Stimulated activated CD4-positive, alpha-beta T cell treated with anti-CD3 and anti-CD28 coated beads, Interleukin-2, amount 100 ng/mL, for 24 hours (primary cell): ENCODE data around the gene BTBD9.
"Not testable (repeated sequence)": the region's sequence is repeated elsewhere in the genome, so short reads cannot be mapped to it uniquely, and the experiment has no call there.

Experiments used
- DNase-seq, 2 donors: peaks; one replicate each; pipeline ENCODE4 v3.0.0-alpha.2; 2020

Gene BTBD9

DNA sequence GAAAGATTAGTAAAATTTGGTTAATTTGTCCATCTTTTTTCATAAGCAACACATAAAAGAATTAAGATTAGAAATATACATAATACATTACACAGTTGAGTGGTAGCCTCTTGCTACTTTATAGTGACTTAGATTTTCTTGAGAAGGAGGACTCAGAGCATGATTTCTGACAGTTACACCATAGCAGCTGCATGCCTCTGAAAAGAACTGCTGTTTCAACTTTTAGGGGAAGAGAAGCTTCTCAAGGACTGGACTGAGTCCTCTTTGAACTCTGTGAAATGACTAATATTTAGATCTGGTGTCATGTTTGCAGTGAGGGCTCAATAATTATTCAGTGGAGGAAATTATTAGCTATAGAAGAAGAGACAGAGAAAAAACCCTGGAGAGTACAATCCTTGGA is 272.5 kb downstream of the BTBD9 start:
- no peak for DNase-seq

DNA sequence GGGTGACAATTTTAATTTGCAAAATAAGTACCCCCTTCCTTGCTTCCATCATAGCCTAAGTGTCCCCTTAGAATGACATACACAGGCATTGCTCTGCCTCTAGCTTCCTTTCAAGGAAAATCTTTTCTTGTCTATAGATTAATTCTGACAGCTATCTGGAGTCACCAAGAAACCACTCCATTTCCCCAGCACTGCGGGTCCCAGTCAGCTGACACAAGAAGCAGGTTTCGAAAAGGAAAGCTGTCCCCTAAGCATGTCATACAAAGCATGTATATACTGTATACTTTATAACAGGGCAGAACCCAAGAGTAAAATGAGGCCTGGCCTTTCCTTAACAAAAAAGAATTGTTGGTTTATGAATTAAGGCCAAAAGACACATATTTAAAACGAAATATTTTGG is 273.5 kb downstream of the BTBD9 start:
- no peak for DNase-seq

DNA sequence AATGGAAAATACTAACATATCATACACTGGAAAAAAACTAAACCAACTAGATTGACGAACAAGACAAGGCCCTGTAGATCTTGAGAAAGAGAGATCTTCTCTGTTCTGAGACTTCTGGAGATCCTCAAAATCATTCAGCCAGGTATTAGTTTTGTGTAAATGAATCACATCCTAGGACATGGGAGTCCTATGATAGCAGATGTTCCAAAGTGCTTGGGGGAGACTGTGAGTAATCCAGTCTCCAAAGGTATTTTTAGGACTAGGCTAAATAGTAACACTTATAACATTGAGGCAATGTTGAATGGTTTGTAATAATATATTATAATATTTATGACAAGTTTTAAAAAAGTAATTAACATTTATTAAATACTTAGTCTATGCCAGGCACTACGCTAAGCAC is 275.0 kb downstream of the BTBD9 start:
- DNase-seq = no peak

DNA sequence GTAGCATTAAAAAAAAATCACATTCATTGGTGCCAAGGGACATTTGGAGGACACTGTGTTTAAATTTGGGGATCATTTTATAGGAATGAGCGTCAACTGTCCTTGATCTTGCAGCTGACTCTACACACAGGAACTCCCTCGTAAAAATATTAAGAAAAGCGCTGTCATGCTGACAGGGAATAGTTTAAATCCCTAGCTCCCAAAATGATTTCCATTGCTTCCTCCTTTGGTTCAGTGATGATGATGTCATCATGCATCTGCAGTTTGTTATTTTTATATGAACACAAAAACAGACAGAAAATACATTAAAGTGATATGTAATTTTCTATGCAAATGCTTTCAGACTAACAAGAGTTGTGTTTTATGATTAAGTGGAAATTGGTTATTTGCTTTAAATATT is 275.6 kb downstream of the BTBD9 start:
- DNase-seq = no peak

DNA sequence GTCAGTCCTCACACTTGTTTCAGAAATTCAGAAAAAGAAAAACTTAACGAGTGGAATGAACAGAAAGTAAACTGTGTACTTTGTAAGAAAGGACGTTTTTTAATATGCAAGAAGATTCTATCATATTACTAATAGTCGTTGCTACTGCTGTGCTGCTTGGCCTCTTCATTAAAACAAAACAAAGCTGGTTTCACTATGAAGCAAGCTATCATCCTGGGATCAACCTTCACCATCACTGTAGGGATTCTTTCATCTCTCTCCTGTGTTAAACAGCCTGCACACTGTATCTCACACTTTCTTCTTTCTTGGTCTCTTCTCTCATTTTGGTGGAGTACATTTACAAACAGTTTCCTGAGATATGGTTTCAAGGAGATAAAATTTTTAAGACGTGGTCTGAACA is 284.2 kb downstream of the BTBD9 start:
- no peak for DNase-seq

DNA sequence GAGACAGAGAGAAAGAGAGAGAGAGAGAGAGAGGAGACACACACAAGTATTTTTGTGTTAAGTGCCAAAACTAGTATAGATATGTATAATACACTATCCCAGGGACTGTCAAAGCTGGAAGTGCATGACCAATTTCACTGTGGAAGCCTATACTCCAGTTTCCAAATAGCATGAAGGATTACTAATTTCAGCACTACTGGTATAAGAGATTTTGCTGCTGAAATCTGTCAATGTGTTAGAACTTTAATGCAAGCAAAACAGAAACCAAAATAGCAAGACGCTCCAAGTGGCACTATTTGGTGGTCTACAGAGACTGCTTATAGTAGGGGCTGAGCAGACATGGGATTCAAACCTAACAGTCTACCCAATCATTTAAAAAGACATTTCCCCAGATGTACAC is 284.8 kb downstream of the BTBD9 start:
- no peak for DNase-seq

DNA sequence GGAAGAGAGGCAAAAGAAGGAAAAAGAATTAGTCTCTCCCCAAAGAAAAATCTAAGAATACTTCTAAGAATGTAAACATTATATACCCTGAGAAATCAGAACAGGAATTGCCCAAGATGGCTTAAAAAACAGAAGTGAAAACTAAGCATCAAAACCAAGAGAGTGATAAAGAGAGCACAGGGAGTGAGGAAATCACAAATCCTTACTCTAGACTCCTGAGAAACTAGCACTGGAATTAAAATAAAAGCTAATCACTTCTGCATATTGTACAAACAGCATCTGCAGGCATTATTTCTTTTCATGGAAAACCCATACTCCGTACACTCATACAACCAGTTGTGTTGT is 285.7 kb downstream of the BTBD9 start:
- no peak for DNase-seq

DNA sequence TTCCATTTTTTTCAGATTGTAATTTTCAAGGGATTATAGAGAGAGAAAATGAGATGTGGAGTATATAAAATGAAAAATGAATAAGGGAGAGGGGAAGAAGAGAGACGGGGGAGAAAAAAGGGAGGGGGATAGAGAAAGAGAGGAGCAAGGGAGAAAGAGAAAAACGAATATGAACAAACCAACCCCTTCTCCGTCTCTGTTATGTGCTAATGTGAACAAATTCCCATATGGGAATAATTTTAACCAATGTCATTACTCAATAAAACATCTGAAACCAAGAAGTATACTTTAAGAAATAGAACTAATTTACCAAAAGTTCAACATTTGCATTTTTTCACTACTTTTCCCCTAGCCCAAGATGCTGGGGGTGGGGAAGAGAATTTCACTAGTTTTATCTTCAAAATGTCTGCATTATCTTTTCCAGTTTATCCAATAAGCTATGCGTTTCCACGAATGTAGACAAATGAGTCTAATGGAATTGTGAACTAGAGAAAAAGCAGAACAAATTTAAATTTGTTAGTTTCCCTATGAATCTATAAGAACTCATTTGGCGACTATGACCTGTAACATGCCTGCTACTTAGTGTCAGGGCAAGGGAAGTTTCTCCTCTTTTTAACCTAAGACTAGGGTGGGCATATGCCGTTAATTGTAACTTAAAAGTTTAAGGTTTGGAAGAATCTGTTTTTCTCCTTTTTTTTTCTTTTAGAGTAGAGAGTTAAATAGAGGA is 286.3 kb downstream of the BTBD9 start:
- no peak for DNase-seq

DNA sequence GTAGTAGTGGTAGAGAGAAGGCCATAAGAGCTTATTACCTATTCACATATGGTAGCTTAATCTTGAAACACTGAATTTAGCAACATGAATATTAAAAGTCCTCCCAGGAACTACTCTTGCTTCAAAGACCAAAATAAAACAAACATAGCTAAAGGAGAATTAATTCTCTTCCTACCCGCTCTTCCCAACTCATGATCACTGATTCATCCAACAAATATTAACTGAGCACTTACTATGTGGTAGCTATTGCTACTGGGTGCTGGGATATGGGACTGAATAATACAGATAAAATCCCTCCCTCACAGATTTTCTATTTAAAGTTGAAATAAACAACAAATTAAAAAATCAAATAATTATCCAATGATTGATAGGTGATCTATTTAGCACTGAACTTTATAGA is 287.1 kb downstream of the BTBD9 start:
- DNase-seq = no peak

DNA sequence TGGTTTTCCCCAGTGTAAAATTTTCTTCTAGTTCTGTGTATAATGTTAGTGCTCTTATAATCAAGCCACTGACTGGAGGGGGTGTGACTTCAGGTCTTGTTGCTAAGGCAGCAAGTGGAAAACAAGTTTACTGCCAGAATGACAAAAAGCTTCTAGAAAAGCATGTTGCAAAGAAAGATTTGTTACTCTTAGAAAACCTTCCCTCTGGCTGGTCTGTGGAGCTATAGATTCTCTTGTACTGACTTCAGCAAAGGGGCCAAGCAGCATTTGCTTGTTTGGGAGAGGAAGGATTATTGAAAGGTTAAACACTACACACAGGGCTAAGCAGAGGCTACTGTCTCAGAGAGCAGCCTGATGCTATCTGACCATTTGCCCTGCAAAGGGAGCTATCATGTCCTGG is 288.8 kb downstream of the BTBD9 start:
- no peak for DNase-seq

DNA sequence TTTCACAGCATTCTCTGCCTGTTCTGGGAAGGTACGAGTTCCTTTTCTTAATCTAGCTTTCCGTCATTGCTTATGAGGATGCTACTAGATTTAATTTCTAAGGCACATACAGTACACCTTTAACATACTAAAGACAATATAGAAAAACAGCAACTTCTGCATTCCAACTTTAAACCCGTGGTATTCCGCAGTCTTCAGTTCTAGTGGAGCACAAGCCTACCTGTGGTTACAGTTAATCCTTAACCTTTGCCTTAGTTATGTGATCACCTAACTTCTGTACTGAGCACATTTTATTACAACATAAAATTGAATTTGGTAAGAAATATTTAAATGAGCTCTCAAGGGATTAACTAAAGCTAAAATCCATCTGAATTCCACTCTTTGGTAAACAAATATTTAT is 289.5 kb downstream of the BTBD9 start:
- no peak for DNase-seq

DNA sequence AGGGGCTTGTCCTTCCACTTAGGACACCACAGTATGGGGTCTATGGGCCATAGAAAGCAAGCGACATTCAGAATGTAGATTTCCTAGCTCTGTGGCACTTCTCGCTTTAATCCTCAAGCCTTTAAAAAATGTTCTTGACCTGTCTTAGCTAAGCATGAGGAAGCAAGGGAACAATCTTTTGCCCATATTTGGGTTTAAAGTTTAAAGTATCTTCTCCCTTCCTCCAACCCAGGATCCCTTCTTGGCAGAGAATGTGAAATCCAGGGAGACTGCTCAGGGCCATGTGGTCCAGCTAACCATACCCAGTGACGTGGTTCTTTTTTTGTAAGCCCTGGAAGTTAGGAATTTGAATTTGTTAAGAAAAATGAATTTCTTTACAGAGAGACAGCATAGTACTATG is 289.9 kb downstream of the BTBD9 start:
- no peak for DNase-seq

DNA sequence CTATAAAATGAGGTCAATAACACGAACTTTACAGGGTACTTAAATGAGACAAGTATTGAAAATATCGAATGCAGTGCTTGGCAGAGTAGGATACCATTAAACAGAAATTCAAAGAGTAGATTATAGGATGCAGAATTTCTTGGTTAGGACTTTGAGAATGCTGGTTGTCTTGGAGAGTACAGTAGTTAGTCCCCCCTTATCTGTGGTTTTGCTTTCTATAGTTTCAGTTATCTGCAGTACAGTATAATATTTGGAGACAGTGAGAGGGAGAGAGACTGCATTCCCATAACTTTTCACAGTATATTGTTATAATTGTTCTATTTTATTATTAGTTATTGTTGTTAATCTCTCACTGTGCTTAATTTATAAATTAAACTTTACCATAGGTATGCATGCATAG is 290.5 kb downstream of the BTBD9 start:
- no peak for DNase-seq

DNA sequence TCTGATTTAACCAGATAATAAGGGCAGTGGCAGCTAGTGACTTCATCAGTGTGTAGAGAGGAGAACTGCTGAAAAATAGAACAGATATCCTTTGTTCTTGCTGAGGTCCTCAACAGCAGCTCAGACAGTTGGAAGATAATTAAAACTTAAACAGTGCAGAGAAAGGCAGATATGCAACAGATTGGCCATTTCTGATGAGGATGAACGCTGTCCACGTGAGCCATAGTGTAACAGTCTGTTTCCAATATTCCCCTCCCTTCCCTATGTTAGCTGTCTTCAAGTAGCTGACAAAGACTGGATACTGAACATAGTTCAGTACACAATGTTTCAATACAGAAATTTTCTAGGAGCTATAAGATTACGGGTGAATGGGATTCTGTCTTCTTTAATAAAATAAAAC is 291.4 kb downstream of the BTBD9 start:
- DNase-seq = no peak

DNA sequence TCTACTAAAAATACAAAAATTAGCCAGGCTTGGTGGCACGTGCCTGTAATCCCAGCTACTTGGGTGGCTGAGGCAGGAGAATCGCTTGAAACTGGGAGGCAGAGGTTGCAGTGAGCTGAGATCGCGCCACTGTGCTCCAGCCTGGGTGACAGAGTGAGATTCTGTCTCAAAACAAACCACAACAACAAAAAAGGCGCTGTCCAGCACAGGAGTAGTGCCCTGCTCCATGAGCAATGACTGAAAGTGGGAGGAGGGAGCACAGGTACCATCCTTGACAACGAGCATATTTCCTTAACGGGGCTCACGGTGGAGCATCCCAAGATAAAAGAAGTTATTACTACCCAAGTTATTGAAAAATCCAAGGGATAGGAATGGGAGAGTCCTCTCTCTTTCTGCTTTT is 291.9 kb downstream of the BTBD9 start:
- DNase-seq = not testable (repeated sequence)

DNA sequence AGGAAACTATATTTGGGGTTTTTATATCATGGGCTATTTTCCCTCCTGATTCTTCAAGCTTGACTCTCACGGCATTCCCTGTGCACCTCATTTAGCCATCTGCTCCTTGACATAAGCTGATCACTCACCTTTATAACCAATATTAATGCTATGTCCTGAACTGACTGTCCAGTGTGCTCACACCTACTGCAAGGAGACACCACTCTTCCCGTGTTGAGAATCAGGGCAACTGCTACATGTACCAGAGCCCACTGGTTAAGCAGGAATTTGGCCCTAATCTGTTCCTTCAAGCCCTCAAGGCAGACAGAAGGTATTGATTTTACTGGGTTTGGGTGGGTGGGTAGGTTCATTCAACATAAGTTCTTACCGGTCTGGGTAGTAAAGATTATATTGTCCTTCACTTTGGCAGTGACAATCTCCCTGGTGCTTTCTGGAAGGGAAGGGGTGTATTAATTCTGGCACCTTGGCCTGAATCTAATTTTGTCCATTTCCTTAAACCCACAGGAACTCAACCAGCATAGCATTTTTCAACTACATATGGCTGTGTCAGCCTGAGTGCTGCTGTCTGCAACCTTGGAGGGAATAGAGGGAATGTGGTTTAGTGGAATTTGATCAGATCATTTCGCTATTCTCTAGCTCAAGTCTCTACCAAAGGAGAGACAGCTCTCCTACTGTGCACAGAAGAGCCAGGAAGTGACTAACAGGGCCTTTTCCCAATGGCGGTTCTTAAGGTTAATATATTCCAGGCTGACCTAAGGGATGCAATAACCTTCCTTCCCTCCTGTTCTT is 293.2 kb downstream of the BTBD9 start:
- no peak for DNase-seq

DNA sequence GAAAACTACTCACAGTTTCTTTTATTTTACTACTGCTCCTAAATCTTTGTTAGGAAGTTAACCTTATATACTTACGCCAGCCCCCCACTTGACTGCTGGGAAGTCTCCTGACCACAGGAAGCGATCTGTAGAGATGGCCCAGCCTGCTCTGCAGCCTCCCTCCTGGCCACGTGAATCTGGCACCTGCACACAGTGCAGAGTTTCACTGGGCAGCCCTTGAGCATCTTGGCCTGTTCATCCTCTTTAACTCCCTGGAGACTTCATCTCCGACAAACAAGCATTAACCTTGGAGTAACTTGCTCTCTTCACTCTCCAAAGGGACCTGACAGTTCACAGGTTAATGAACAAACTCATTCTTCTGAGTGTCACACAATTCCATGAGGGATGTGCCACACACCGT is 294.1 kb downstream of the BTBD9 start:
- no peak for DNase-seq

DNA sequence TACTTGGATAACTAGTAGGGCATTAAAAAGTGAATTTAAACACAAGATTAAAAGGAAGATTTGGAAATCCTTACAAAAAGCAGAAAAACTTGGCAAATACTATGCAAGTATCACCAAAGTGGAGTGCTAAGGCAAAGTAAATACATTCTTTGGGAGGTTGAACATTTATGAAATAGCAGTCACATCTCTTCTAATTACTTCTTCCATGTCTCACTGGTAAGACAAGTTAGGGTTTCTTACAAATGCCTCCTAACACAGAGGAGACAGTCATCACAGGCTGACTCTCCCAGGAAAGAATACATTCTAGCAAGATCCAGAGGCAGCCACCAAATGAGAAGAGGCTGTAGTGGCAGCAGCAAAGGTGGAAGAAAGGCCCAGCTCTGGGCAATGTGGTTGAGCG is 298.2 kb downstream of the BTBD9 start:
- DNase-seq = no peak

DNA sequence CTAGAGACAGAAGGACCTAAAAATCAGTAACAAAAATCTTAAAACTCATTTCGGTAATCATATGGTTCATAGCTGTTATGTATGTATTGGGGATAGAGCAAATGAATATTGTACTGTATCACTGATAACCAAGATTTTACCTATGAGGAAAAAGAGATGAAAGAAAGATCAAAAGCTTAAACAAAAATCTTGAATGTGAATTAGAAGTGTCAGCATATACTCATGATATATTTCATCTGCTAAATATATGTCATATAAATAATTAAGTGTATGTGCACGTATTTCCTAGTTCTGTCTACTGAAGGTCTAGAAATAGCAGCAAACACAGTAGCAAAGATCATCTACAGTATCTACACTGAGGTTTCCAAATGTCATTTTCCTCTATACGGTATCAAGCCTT is 299.8 kb downstream of the BTBD9 start:
- DNase-seq = no peak

DNA sequence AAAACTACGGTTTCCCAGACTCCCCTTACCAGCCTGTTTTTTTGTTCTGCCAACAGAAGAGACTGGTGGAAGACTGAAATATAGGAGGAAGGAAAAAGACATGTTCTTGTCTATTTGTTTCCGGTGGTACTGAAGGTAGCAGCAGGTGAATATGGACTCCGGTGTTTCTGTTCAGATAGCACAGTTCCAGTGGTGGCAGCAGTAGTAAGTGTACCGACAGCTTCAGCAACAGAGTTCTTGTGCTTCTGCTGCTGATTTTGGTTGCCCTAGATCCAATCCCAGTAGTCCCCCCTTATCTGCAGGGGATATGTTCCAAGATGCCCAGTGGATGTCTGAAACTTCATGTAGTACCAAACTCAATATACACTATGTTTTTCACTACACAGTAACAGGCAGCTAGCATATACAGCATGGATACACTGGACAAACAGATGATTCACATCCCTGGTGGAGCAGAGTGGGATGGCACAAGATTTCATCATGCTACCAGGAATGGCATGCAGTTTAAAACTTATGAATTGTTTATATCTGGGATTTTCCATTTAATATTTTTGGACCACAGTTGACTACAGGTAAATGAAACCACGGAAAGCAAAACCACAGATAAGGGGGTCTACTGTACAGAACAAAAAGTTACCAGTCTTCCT is 301.8 kb downstream of the BTBD9 start:
- DNase-seq = no peak

DNA sequence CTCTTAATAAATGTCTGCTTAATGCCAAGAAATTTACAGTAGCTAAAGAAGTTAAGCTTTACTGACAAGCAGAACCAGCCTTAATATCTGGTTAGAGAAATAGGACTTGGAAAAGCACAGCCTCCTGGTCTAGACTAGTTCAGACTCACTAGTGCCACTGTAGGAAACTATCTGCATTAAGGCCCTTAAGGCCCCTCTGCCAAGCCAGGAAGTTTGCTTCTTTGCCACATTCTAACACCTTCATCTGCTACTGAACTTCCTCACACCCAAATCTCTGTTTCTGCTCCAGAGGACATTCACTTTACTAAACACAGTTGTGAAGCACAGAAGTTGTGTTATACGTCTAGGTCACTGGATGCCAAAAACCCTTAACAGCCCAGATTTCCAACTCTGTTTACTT is 302.8 kb downstream of the BTBD9 start:
- DNase-seq = no peak

DNA sequence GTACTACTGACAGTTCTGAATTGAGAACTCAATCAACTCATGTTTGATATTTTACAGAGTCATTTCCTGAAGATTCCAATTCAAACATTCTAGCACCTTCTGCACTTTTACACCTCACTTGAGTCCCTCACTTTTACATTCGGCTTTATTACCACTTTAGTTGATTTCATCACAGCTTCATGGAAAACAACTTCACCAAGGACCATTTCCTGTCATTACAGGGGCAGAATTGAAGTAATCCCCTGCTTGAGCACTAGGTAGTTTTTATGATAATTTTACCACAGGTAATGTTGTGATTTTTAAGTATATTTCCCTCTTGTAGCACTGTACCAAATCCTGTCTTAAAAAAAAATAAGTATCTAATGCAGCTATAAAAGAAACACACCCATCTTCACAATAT is 312.9 kb downstream of the BTBD9 start:
- DNase-seq = no peak

DNA sequence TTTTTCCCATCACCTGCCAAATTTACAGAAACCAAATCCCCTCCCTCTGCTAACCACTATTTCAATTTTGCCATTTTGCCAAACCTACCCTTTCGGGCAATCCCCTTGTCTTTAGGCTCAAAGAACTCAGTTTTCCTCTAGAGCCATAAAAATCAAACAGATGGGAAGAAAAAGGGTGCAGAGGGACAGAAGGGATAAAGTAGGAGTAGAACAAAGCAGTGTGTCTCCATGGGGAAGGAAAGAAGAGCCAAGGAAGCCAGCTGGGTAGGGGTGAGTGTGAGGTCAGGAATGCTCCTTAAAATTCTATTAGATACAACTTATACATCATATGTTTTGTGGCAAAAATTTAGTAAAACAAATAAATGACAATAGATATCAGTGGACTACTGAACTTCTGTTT is 316.5 kb downstream of the BTBD9 start:
- no peak for DNase-seq

DNA sequence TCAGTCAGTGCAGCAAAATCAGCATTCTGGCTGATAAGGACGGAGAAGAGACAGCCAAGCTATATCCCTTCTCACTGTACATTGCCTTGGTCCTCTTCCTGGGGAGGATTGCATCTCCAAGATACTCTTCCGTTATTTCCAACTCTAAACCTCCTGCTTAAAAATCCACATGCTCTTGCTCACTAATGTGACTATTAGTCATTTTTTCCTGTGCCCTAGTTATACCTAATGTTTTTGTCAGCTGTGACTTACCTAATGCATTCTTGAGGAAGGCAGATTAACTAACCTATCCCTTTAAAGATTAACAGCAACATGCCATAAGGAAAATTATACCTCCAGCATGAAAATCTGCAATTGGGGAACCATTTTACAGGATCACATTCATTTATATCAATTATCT is 317.6 kb downstream of the BTBD9 start:
- DNase-seq = no peak
